OCI-LY3 (cell line): Measurements from ENCODE around the gene STT3B.

Experiments
- H2AFZ ChIP-seq: fragments of 200-600, 300-600 bp; shearing (Covaris generic); 2 replicates; pipeline ENCODE4 v1.6.0; 2014; ENCODE audit warnings: antibody characterized with exemption, low read depth, low read length
- H3K27ac ChIP-seq: fragments of 200-600, 300-600 bp; sonication (generic); 2 replicates; pipeline ENCODE4 v1.5.1; 2014; ENCODE audit warnings: mild to moderate bottlenecking, low read length, moderate library complexity, mixed read lengths
- H3K27me3 ChIP-seq: fragments of 200-600, 300-600 bp; sonication (generic); 2 replicates; pipeline ENCODE4 v1.6.1; 2014; ENCODE audit warnings: low read depth, low read length, mixed read lengths
- H3K36me3 ChIP-seq: fragments of 200-600, 300-600 bp; sonication (generic); replicated peaks from 2 replicates; pipeline ENCODE3; 2014; ENCODE audit warnings: low read depth, low read length, mixed read lengths
- H3K4me1 ChIP-seq: fragments of 300-600, 200-600 bp; sonication (generic); 2 replicates; pipeline ENCODE4 v1.6.1; 2014; ENCODE audit warnings: low read length, mixed read lengths
- H3K4me2 ChIP-seq: fragments of 200-600, 300-600 bp; sonication (generic); 2 replicates; pipeline ENCODE4 v1.6.1; 2014; ENCODE audit warnings: low read length, mixed read lengths
- H3K4me3 ChIP-seq: fragments of 300-600, 200-600 bp; sonication (generic); 2 replicates; pipeline ENCODE4 v1.5.1; 2014; ENCODE audit warnings: antibody characterized with exemption, mild to moderate bottlenecking, low read length, moderate library complexity
- H3K79me2 ChIP-seq: fragments of 300-600, 200-600 bp; shearing (Covaris generic); 2 replicates; pipeline ENCODE4 v1.6.1; 2014; ENCODE audit warnings: mild to moderate bottlenecking, low read length, mixed read lengths
- H3K9ac ChIP-seq: fragments of 300-600, 200-600 bp; shearing (Covaris generic); 2 replicates; pipeline ENCODE4 v1.6.0; 2014; ENCODE audit warnings: mild to moderate bottlenecking, low read length, moderate library complexity
- H3K9me3 ChIP-seq: fragments of 200-600, 300-600 bp; shearing (Covaris generic); 2 replicates; pipeline ENCODE4 v1.6.1; 2014; ENCODE audit warnings: low read length, mixed read lengths; ENCODE audit not compliant: insufficient read depth
- H4K20me1 ChIP-seq: fragments of 200-600, 300-600 bp; sonication (generic); 2 replicates; pipeline ENCODE4 v1.6.1; 2016; ENCODE audit warnings: low read length, mixed read lengths; ENCODE audit not compliant: insufficient read depth
- CTCF ChIP-seq: fragments of 200-600, 300-600 bp; sonication (generic); IDR thresholded peaks from 2 replicates; pipeline ENCODE4 v1.5.1; 2014; ENCODE audit warnings: antibody characterized with exemption, low read length, low read depth
- EZH2phosphoT487 ChIP-seq: fragments of 200-600 bp; shearing (Covaris generic); IDR thresholded peaks from 2 replicates; pipeline ENCODE4 v1.6.1; 2018; ENCODE audit warnings: antibody characterized with exemption, mixed run types, low read depth

STT3B gene

GRCh38 chr3:31546725-31547124 lies 14.0 kb downstream of the STT3B start:
- Histone ChIP-seq H3K4me1 (peaks cover 13% of the 10 kb centered on the region; the same call in 1 of the 2 replicates), H3K4me3 (no peak overlapping the region), H4K20me1 (peaks cover 95% of the 10 kb centered on the region), H3K79me2 (peaks cover 100% of the 10 kb centered on the region), H3K9me3 (no peaks in the 10 kb centered on the region), H3K27me3 (no peaks in the 10 kb centered on the region), H3K36me3 (peaks cover 15% of the 10 kb centered on the region), H3K9ac (no peak overlapping the region), H2AFZ (no peak overlapping the region), H3K4me2 (no peak overlapping the region), H3K27ac (no peak overlapping the region)
- TF ChIP-seq EZH2phosphoT487 (no peak), CTCF (no peak)

GRCh38 chr3:31550452-31551251 lies 17.9 kb downstream of the STT3B start:
- no peak overlapping the region for H3K4me3 ChIP-seq
- H3K4me1 ChIP-seq, result peaks cover 13% of the 10 kb centered on the region; the same call in 1 of the 2 replicates
- no peaks in the 10 kb centered on the region for H3K27me3 ChIP-seq
- H3K9ac ChIP-seq, result no peak overlapping the region
- TF ChIP-seq EZH2phosphoT487 (no peak), CTCF (peak; percentile 83)
- H2AFZ ChIP-seq, result no peak overlapping the region
- H3K9me3 ChIP-seq, result no peaks in the 10 kb centered on the region
- H3K4me2 ChIP-seq, result no peak overlapping the region
- peaks cover 100% of the 10 kb centered on the region for H3K79me2 ChIP-seq
- no peak overlapping the region for H3K27ac ChIP-seq
- peaks cover 23% of the 10 kb centered on the region for H3K36me3 ChIP-seq
- peaks cover 95% of the 10 kb centered on the region for H4K20me1 ChIP-seq

- no peaks in the 10 kb centered on the region for H3K9me3 ChIP-seq
- no peak overlapping the region for H3K4me3 ChIP-seq
- H2AFZ ChIP-seq, result no peak overlapping the region
- H3K79me2 ChIP-seq, result peaks cover 100% of the 10 kb centered on the region
- H4K20me1 ChIP-seq, result peaks cover 95% of the 10 kb centered on the region
- H3K27me3 ChIP-seq, result no peaks in the 10 kb centered on the region
- peaks cover 10% of the 10 kb centered on the region; the same call in 1 of the 2 replicates for H3K4me1 ChIP-seq
- no peak for TF ChIP-seq CTCF
- TF ChIP-seq EZH2phosphoT487, result no peak
- peaks cover 30% of the 10 kb centered on the region for H3K36me3 ChIP-seq
- H3K4me2 ChIP-seq, result no peak overlapping the region
- no peak overlapping the region for H3K9ac ChIP-seq
- H3K27ac ChIP-seq, result no peak overlapping the region
Observed at GRCh38 chr3:31551646-31552045, 18.9 kb downstream of the STT3B start.

GRCh38 chr3:31552103-31552502 lies 19.4 kb downstream of the STT3B start:
- Histone ChIP-seq H3K27me3 (no peaks in the 10 kb centered on the region), H3K4me1 (peaks cover 10% of the 10 kb centered on the region; the same call in 1 of the 2 replicates), H3K4me3 (no peak overlapping the region), H4K20me1 (peaks cover 95% of the 10 kb centered on the region), H3K79me2 (peaks cover 100% of the 10 kb centered on the region), H3K4me2 (no peak overlapping the region), H3K9me3 (no peaks in the 10 kb centered on the region), H2AFZ (no peak overlapping the region), H3K36me3 (peaks cover 34% of the 10 kb centered on the region), H3K27ac (no peak overlapping the region), H3K9ac (no peak overlapping the region)
- TF ChIP-seq CTCF, result no peak
- no peak for TF ChIP-seq EZH2phosphoT487
